A673 (cell line): ENCODE results near the gene PCED1B. TPM values are rescaled to one million over a fixed set of nuclear protein-coding genes. Genes with fewer than 3 reads are reported as not detected.

Experiments used
- BruUV-seq: library from RNA; stranded (reverse); fragments of 400-500 nt; replicated peaks from 2 replicates; lab custom pipeline; 2021; lab: Mats Ljungman, UMichigan
- CTCF ChIA-PET: fragments of 300-600 bp; sonication (Branson Sonifier 250); formaldehyde crosslinking; loops from one replicate; lab custom pipeline; 2022; ENCODE audit warnings: antibody characterized with exemption; lab: Charles Lee
- POLR2A ChIA-PET: fragments of 300-600 bp; sonication (Branson Sonifier 250); formaldehyde crosslinking; loops from one replicate; lab custom pipeline; 2022; ENCODE audit warnings: antibody characterized with exemption; ENCODE audit not compliant: low non-redundant PET; lab: Charles Lee
- DNase-seq: peaks from one replicate; pipeline ENCODE4 v3.0.0-alpha.2; 2015; ENCODE audit warnings: low spot score
- H3K27ac ChIP-seq: fragments of 200-600 bp; sonication (generic); 2 replicates; pipeline ENCODE4 v1.5.1; 2016; ENCODE audit warnings: mixed run types, low read depth, mild to moderate bottlenecking, mixed read lengths, antibody characterized with exemption, low read length; ENCODE audit not compliant: poor library complexity, severe bottlenecking
- H3K27me3 ChIP-seq: fragments of 200-600 bp; sonication (generic); replicated peaks from 2 replicates; pipeline ENCODE4 v1.6.1; 2017; ENCODE audit warnings: mixed run types, low read depth, mild to moderate bottlenecking, mixed read lengths, antibody characterized with exemption, low read length; ENCODE audit not compliant: insufficient read depth, poor library complexity
- H3K36me3 ChIP-seq: fragments of 200-600 bp; sonication (generic); 2 replicates; pipeline ENCODE4 v1.6.1; 2016; ENCODE audit warnings: mixed run types, mild to moderate bottlenecking, mixed read lengths, antibody characterized with exemption, low read length; ENCODE audit not compliant: insufficient read depth, poor library complexity, severe bottlenecking
- H3K4me1 ChIP-seq: fragments of 200-600 bp; sonication (generic); 2 replicates; pipeline ENCODE4 v1.6.1; 2017; ENCODE audit warnings: mixed run types, mild to moderate bottlenecking, mixed read lengths, antibody characterized with exemption, low read length; ENCODE audit not compliant: insufficient read depth, poor library complexity, severe bottlenecking
- H3K4me3 ChIP-seq: fragments of 200-600 bp; sonication (generic); 2 replicates; pipeline ENCODE4 v1.5.1; 2016; ENCODE audit warnings: low read depth, mixed run types, mild to moderate bottlenecking, mixed read lengths, low read length; ENCODE audit not compliant: poor library complexity, severe bottlenecking
- H3K9me3 ChIP-seq: fragments of 200-600 bp; sonication (generic); 2 replicates; pipeline ENCODE4 v1.6.1; 2016; ENCODE audit warnings: mixed run types, low read depth, mild to moderate bottlenecking, mixed read lengths, antibody characterized with exemption, low read length; ENCODE audit not compliant: poor library complexity, severe bottlenecking
- CTCF ChIP-seq: fragments of 300-800, 200-600 bp; sonication (generic); conservative IDR thresholded peaks from 2 replicates; pipeline ENCODE4 v1.5.1; 2017; ENCODE audit warnings: low read depth, mild to moderate bottlenecking, antibody characterized with exemption, low read length, moderate library complexity, mixed read lengths
- EZH2 ChIP-seq: fragments of 200-600 bp; sonication (generic); IDR thresholded peaks from 2 replicates; pipeline ENCODE4 v1.6.1; 2017; ENCODE audit warnings: borderline replicate concordance, low read depth, mild to moderate bottlenecking, mixed read lengths, antibody characterized with exemption, low read length; ENCODE audit not compliant: poor library complexity, severe bottlenecking
- intact Hi-C: fragments of 100-400 bp; cut with micrococcal nuclease; formaldehyde crosslinking; loops from one replicate; pipeline ENCODE4 v1.10.0; 2022; ENCODE audit not compliant: unreplicated experiment
- total RNA-seq: library from RNA; stranded (reverse); gene quantifications from 2 replicates; pipeline ENCODE4 v1.2.3, GENCODE V29; 2021

Gene PCED1B
- total RNA-seq, 1 experiment from 2014 or later: 3.1 TPM

DNA sequence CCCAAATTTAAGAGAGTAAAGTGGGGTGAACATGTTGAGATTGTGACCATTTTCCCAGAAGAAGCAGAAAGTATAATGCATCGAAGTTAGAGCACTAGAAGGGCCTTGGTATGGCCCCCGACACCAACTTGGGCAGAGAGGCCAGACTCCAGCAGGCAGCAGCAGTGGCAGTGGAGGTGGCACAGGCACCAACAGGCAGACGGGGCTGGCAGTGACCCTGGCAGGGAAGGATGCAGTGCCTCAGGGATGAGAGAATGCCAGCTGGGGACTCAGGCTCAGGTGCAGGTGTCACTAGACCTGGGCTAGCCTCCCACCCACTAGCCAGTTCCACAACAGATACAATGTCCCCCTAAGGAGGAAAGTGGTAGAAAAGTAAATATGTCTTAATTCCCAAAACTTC is 28.0 kb downstream of the PCED1B start:
- CTCF ChIA-PET: no interaction called here

DNA sequence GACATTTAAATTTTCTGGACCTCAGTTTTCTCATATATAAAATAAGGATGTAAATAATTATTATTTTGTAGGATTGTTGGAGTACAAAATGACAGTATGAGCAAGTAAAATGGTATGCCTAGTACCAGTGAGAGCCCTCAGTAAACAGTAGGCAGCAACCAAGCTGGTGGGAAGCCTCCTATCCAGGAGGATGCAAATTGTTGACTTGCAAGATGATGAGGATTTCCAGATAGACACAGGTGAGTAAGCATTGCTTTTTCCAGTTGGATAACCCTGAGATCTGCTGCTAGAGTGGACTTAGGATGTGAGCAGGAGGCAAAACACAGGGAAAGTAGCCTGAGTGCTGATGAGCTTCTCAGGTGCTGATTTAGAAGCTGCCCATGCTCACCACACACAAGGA is 28.5 kb downstream of the PCED1B start:
- no peaks in the 10 kb centered on the region for H3K9me3 ChIP-seq
- H3K4me1 ChIP-seq: no peaks in the 10 kb centered on the region
- no peaks in the 10 kb centered on the region for H3K36me3 ChIP-seq
- ChIA-PET CTCF (no interaction called here), POLR2A (no interaction called here)
- no peaks in the 10 kb centered on the region for H3K27me3 ChIP-seq
- TF ChIP-seq CTCF (no peak), EZH2 (no peak)
- H3K4me3 ChIP-seq: no peak overlapping the region
- H3K27ac ChIP-seq: no peak overlapping the region
- DNase-seq: no peak
- intact Hi-C loops: no loop called here
- BruUV-seq: no TSS peak

More for the DNA sequence above, 28.0 kb downstream of the PCED1B start:
- BruUV-seq: no TSS peak
- Histone ChIP-seq H3K36me3 (no peaks in the 10 kb centered on the region), H3K4me3 (no peak overlapping the region), H3K4me1 (no peaks in the 10 kb centered on the region), H3K27me3 (no peaks in the 10 kb centered on the region), H3K9me3 (no peaks in the 10 kb centered on the region), H3K27ac (no peak overlapping the region)
- TF ChIP-seq EZH2 (no peak), CTCF (no peak)
- POLR2A ChIA-PET: no interaction called here
- intact Hi-C loops: no loop called here
- DNase-seq: no peak

- no TSS peak for BruUV-seq
- no peaks in the 10 kb centered on the region for H3K9me3 ChIP-seq
- no peak for DNase-seq
- TF ChIP-seq EZH2 (no peak), CTCF (no peak)
- no peak overlapping the region for H3K27ac ChIP-seq
- H3K4me1 ChIP-seq: no peaks in the 10 kb centered on the region
- no peak overlapping the region for H3K4me3 ChIP-seq
- intact Hi-C loops: no loop called here
- ChIA-PET POLR2A (no interaction called here), CTCF (no interaction called here)
- no peaks in the 10 kb centered on the region for H3K27me3 ChIP-seq
- no peaks in the 10 kb centered on the region for H3K36me3 ChIP-seq
Observed at GRCh38 chr12:47110011-47110541, 30.7 kb downstream of the PCED1B start.
